Esophagus muscularis mucosa (tissue), 4 donors: Measurements from ENCODE around the gene IQCB1. TPM values are rescaled to one million over a fixed set of nuclear protein-coding genes. Genes with fewer than 3 reads are reported as not detected.

ENCODE experiments used
- DNase-seq: peaks from one replicate; pipeline ENCODE4 v3.0.0-alpha.2; 2017; ENCODE audit errors: extremely low spot score
- H3K27ac ChIP-seq, 4 donors: fragments of 200-600 bp; sonication (generic); replicated peaks in 1 of 4; 1 replicate in 3 of 4; 2 replicates in 1 of 4; pipeline ENCODE4 v1.5.1; 2016 to 2019; ENCODE audit warnings: mild to moderate bottlenecking in 1 of 4
- H3K27me3 ChIP-seq, 4 donors: fragments of 200-600 bp; sonication (generic); one replicate each; pipeline versions ENCODE4 v1.5.1 to v1.6.0; 2016 to 2019
- H3K36me3 ChIP-seq, 4 donors: fragments of 200-600 bp; sonication (generic); one replicate each; pipeline ENCODE4 v1.5.1; 2016 to 2019
- H3K4me1 ChIP-seq, 4 donors: fragments of 200-600 bp; sonication (generic); one replicate each; pipeline ENCODE4 v1.5.1; 2016 to 2019
- H3K4me3 ChIP-seq, 4 donors: fragments of 200-600 bp; sonication (generic); 1 replicate in 2 of 4; 2 replicates in 2 of 4; pipeline ENCODE4 v1.5.1; 2016 to 2019; ENCODE audit warnings: mild to moderate bottlenecking in 4 of 4, moderate library complexity in 1 of 4
- H3K9me3 ChIP-seq, 4 donors: fragments of 200-600 bp; sonication (generic); 1 replicate in 3 of 4; 2 replicates in 1 of 4; pipeline ENCODE4 v1.5.1; 2016 to 2019
- CTCF ChIP-seq, 3 experiments: fragments of 200-600 bp in 2 of 3; fragments of 450-650 bp in 1 of 3; sonication (generic) in 2 of 3; IDR thresholded peaks; one replicate each; pipeline ENCODE4 v1.5.1; 2017 to 2019; ENCODE audit warnings: antibody characterized with exemption in 3 of 3, mild to moderate bottlenecking in 2 of 3, moderate library complexity in 1 of 3
- EP300 ChIP-seq: sonication (generic); formaldehyde crosslinking; IDR thresholded peaks from one replicate; pipeline ENCODE4 v1.6.1; 2017; ENCODE audit warnings: antibody characterized with exemption
- POLR2A ChIP-seq: fragments of 450-650 bp; IDR thresholded peaks from one replicate; pipeline ENCODE4 v1.6.1; 2017; ENCODE audit warnings: antibody characterized with exemption, moderate library complexity, mild to moderate bottlenecking, low read depth
- POLR2AphosphoS5 ChIP-seq, 2 donors: sonication (generic); formaldehyde crosslinking; IDR thresholded peaks; one replicate each; pipeline ENCODE4 v1.6.1; 2017; ENCODE audit warnings: antibody characterized with exemption in 2 of 2
- WGBS: methylation state at CpG from one replicate; pipeline ENCODE4 v1.1.5; 2018; 5-methylcytosine and 5-hydroxymethylcytosine counted together
- intact Hi-C: fragments of 100-400 bp; cut with DNase I; formaldehyde crosslinking; loops from one replicate; pipeline ENCODE4 v1.15.1; 2023
- total RNA-seq, 4 donors: library from RNA; depleted of rRNA; stranded (reverse); fragments of >200 nt; gene quantifications; one replicate each; pipeline versions ENCODE4 v1.1.0 to v1.2.1, GENCODE V29; 2016

IQCB1 gene
- total RNA-seq, 4 donors from 2014 or later, result 10.4 to 15.6 (median 11.7) TPM

GRCh38 chr3:121723485-121723884 is 111.4 kb downstream of the IQCB1 start:
- no peaks in the 10 kb centered on the region for H3K4me1 ChIP-seq
- no peak overlapping the region for H3K27ac ChIP-seq
- TF ChIP-seq POLR2AphosphoS5 (IDR thresholded peaks at IDR 0.05) (no peak), POLR2A (no peak), CTCF (IDR thresholded peaks at IDR 0.05) (no peak), EP300 (no peak)
- no peaks in the 10 kb centered on the region for H3K27me3 ChIP-seq
- no peaks in the 10 kb centered on the region for H3K9me3 ChIP-seq
- WGBS, result 88% methylated on average over 1 of the region's 1 CpG
- intact Hi-C loops, result no loop called here
- H3K36me3 ChIP-seq, result peaks cover 53 to 98% (median 81%) of the 10 kb centered on the region in 4 donors
- H3K4me3 ChIP-seq, result no peak overlapping the region
- DNase-seq, result no peak

- H3K4me3 ChIP-seq, result no peak overlapping the region
- no peaks in the 10 kb centered on the region for H3K9me3 ChIP-seq
- H3K27me3 ChIP-seq, result no peaks in the 10 kb centered on the region
- peaks cover 58 to 98% (median 83%) of the 10 kb centered on the region in 4 donors for H3K36me3 ChIP-seq
- no peaks in the 10 kb centered on the region for H3K4me1 ChIP-seq
- no peak overlapping the region for H3K27ac ChIP-seq
- intact Hi-C loops, result no loop called here
- TF ChIP-seq EP300, result no peak
- no peak for TF ChIP-seq POLR2A
- DNase-seq, result no peak
- 88% methylated on average over 1 of the region's 1 CpG for WGBS
Observed at GRCh38 chr3:121722411-121722810, 112.4 kb downstream of the IQCB1 start.

GRCh38 chr3:121720163-121720562 is 114.7 kb downstream of the IQCB1 start:
- no peaks in the 10 kb centered on the region for H3K9me3 ChIP-seq
- TF ChIP-seq POLR2AphosphoS5 (IDR thresholded peaks at IDR 0.05) (no peak), EP300 (no peak), POLR2A (no peak), CTCF (IDR thresholded peaks at IDR 0.05) (no peak)
- DNase-seq, result no peak
- no peaks in the 10 kb centered on the region for H3K27me3 ChIP-seq
- no peak overlapping the region for H3K27ac ChIP-seq
- H3K36me3 ChIP-seq, result peaks cover 62 to 100% (median 90%) of the 10 kb centered on the region in 4 donors
- no peak overlapping the region for H3K4me3 ChIP-seq
- intact Hi-C loops, result no loop called here
- H3K4me1 ChIP-seq, result no peaks in the 10 kb centered on the region

Other genes with a start within 250 kb of the IQCB1 start
- not detected for gene FBXO40, start 241.7 kb downstream of the IQCB1 start, total RNA-seq
- 10 to 100 TPM; 20.5 to 71.7 (median 35.5) TPM for gene HCLS1, start 174.2 kb downstream of the IQCB1 start, total RNA-seq
- gene GOLGB1, start 85.3 kb downstream of the IQCB1 start, total RNA-seq, result 10 to 100 TPM; 55.7 to 73.9 (median 69.3) TPM
- 1 to 10 TPM; 2.1 to 3.6 (median 2.9) TPM for gene EAF2, start 149 bp upstream of the IQCB1 start, total RNA-seq
- gene SLC15A2, start 59.3 kb upstream of the IQCB1 start, total RNA-seq, result 1 to 10 TPM in 2 of 4 donors, under 1 TPM in 2; 0.52 to 2.1 (median 1.0) TPM
- gene ILDR1, start 187.2 kb upstream of the IQCB1 start, total RNA-seq, result under 1 TPM in 1 of 4 donors, not detected in 3; 0.63 TPM
- 1 to 10 TPM; 1.8 to 7.5 (median 4.2) TPM for gene CD86, start 220.3 kb upstream of the IQCB1 start, total RNA-seq